Endothelial cell of umbilical vein (primary cell): ENCODE results near the gene IFT52. TPM values are rescaled to one million over a fixed set of nuclear protein-coding genes. Genes with fewer than 3 reads are reported as not detected.

Experiments used
- BruUV-seq: library from RNA; stranded (reverse); fragments of 400-500 nt; replicated peaks from 2 replicates; lab custom pipeline; 2021; lab: Mats Ljungman, UMichigan
- CTCF ChIA-PET: fragments of 300-600, 350-600 bp; sonication (Branson Sonifier 250); formaldehyde crosslinking; loops from one replicate; lab custom pipeline; 2021; ENCODE audit warnings: antibody characterized with exemption, inconsistent platforms; lab: Charles Lee
- POLR2A ChIA-PET: fragments of 300-600, 350-600 bp; sonication (Branson Sonifier 250); formaldehyde crosslinking; loops from one replicate; lab custom pipeline; 2021; ENCODE audit warnings: antibody characterized with exemption, inconsistent platforms; lab: Charles Lee
- DNase-seq: peaks from one replicate; pipeline ENCODE4 v3.0.0-alpha.2; 2011; ENCODE audit warnings: low read depth, low spot score
- FAIRE-seq: peaks from 2 replicates; lab custom pipeline; 2011; peaks lifted over from hg19 to GRCh38; lab: Jason Lieb, UNC
- H2AFZ ChIP-seq: 2 replicates; pipeline ENCODE4 v1.6.0; 2012; ENCODE audit warnings: low read depth, low read length, control low read depth, inconsistent platforms
- H3K27ac ChIP-seq: 2 replicates; pipeline ENCODE4 v1.5.1; 2011; ENCODE audit warnings: low read depth, mild to moderate bottlenecking, control low read depth, low read length, moderate library complexity; ENCODE audit not compliant: insufficient read depth
- H3K27me3 ChIP-seq, 2 experiments: 2 replicates each; pipeline versions ENCODE4 v1.6.0 to v1.6.1; 2011; ENCODE audit warnings: low read length in 2 of 2, mixed read lengths in 1 of 2; ENCODE audit not compliant: control insufficient read depth in 2 of 2, insufficient read depth in 2 of 2
- H3K36me3 ChIP-seq, 2 experiments: 2 replicates in 1 of 2; 3 replicates in 1 of 2; pipeline ENCODE4 v1.5.1; 2011; ENCODE audit warnings: low read length in 2 of 2, mild to moderate bottlenecking in 1 of 2, moderate library complexity in 1 of 2; ENCODE audit not compliant: control insufficient read depth in 2 of 2, insufficient read depth in 2 of 2; ENCODE audit errors: extremely low read depth in 1 of 2
- H3K4me1 ChIP-seq: 3 replicates; pipeline ENCODE4 v1.5.1; 2011; ENCODE audit warnings: mild to moderate bottlenecking, low read length; ENCODE audit not compliant: control insufficient read depth, insufficient read depth; ENCODE audit errors: extremely low read depth
- H3K4me2 ChIP-seq: 2 replicates; pipeline ENCODE4 v1.6.1; 2011; ENCODE audit warnings: low read length, control low read depth, mixed read lengths; ENCODE audit not compliant: insufficient read depth
- H3K4me3 ChIP-seq, 3 experiments: fragments of 200-600 bp in 1 of 3; sonication (generic), shearing (Covaris generic) in 1 of 3; replicated peaks in 1 of 3; 2 replicates each; pipeline ENCODE4 v1.5.1; 2011 to 2016; ENCODE audit warnings: control low read depth in 3 of 3, low read length in 3 of 3, mild to moderate bottlenecking in 2 of 3, inconsistent platforms in 1 of 3, low read depth in 1 of 3, moderate library complexity in 1 of 3; ENCODE audit not compliant: insufficient read depth in 1 of 3
- H3K79me2 ChIP-seq: 2 replicates; pipeline ENCODE4 v1.6.0; 2012; ENCODE audit warnings: low read length, inconsistent platforms; ENCODE audit not compliant: control insufficient read depth, insufficient read depth
- H3K9ac ChIP-seq: replicated peaks from 2 replicates; pipeline ENCODE3; 2011; ENCODE audit warnings: low read length, control low read depth; ENCODE audit not compliant: insufficient read depth; ENCODE audit errors: extremely low read depth
- H3K9me1 ChIP-seq: replicated peaks from 3 replicates; pipeline ENCODE4 v1.6.0; 2011; ENCODE audit warnings: mild to moderate bottlenecking, low read length; ENCODE audit not compliant: control insufficient read depth, insufficient read depth; ENCODE audit errors: extremely low read depth
- H3K9me3 ChIP-seq: replicated peaks from 2 replicates; pipeline ENCODE4 v1.5.1; 2012; ENCODE audit warnings: low read length, inconsistent platforms; ENCODE audit not compliant: control insufficient read depth, insufficient read depth
- H4K20me1 ChIP-seq: replicated peaks from 2 replicates; pipeline ENCODE3; 2011; ENCODE audit warnings: mild to moderate bottlenecking, low read length; ENCODE audit not compliant: control insufficient read depth, insufficient read depth; ENCODE audit errors: extremely low read depth
- EZH2 ChIP-seq: IDR thresholded peaks from 2 replicates; pipeline ENCODE4 v1.6.1; 2012; ENCODE audit warnings: borderline replicate concordance, low read depth, mild to moderate bottlenecking, moderate library complexity, low read length, inconsistent platforms; ENCODE audit not compliant: severe bottlenecking
- FOS ChIP-seq: IDR thresholded peaks from 2 replicates; pipeline ENCODE4 v1.6.1; 2011; ENCODE audit warnings: mild to moderate bottlenecking, low read length, moderate library complexity, borderline replicate concordance; ENCODE audit not compliant: insufficient read depth
- GATA2 ChIP-seq: IDR thresholded peaks from 2 replicates; pipeline ENCODE4 v1.7.0; 2011; ENCODE audit warnings: low read depth, mild to moderate bottlenecking, moderate library complexity, mixed read lengths, low read length; ENCODE audit not compliant: insufficient read length, insufficient read depth
- JUN ChIP-seq: IDR thresholded peaks from 2 replicates; pipeline ENCODE4 v1.6.1; 2011; ENCODE audit warnings: borderline replicate concordance, low read depth; ENCODE audit not compliant: insufficient read length, insufficient read depth
- POLR2A ChIP-seq: IDR thresholded peaks from 2 replicates; pipeline ENCODE4 v1.6.1; 2012; ENCODE audit warnings: low read depth, mild to moderate bottlenecking, control low read depth, low read length
- POLR2AphosphoS5 ChIP-seq: IDR thresholded peaks from 2 replicates; pipeline ENCODE4 v1.6.1; 2012; ENCODE audit warnings: low read depth, mild to moderate bottlenecking, control low read depth, low read length, moderate library complexity; ENCODE audit not compliant: insufficient read depth
- dilution Hi-C: fragments of 300-500 bp; cut with MboI; formaldehyde crosslinking; loops from one replicate; pipeline ENCODE4 v1.15.0; 2019; ENCODE audit warnings: low sequenced_read_pairs; ENCODE audit not compliant: extremely low pct_ligation_motif_present
- intact Hi-C: fragments of 100-400 bp; cut with micrococcal nuclease; formaldehyde crosslinking; loops from one replicate; pipeline ENCODE4 v1.10.0; 2022
- polyA plus RNA-seq, 4 experiments: library from polyadenylated mRNA; depleted of rRNA in 3 of 4; stranded (reverse) in 3 of 4; unstranded in 1 of 4; fragments of >200 nt; gene quantifications; 2 replicates each; pipeline versions ENCODE4 v1.2.1 to v1.2.3, GENCODE V29; 2011 to 2012; ENCODE audit warnings: missing spikeins in 1 of 4
- total RNA-seq: library from RNA; stranded (reverse); gene quantifications from 2 replicates; pipeline ENCODE4 v1.2.3, GENCODE V29; 2021
- TF ChIP-seq, protein P1 (sequence below), 2 donors: IDR thresholded peaks; 1 replicate in 1 of 2; 2 replicates in 1 of 2; pipeline ENCODE4 v1.5.1; 2011; ENCODE audit warnings: low read length in 2 of 2, mild to moderate bottlenecking in 2 of 2, moderate library complexity in 2 of 2, control low read depth in 1 of 2, inconsistent platforms in 1 of 2, low read depth in 1 of 2; ENCODE audit not compliant: insufficient read depth in 1 of 2; ENCODE audit errors: extremely low read depth in 1 of 2
- TF ChIP-seq, protein P2 (sequence below): IDR thresholded peaks from 2 replicates; pipeline ENCODE4 v1.6.1; 2011; ENCODE audit not compliant: insufficient read depth, insufficient read length

IFT52 gene
- total and polyA plus RNA-seq, 2 donors (not counting 3 experiments of a cell fraction or from before 2014, with no cell fraction given), result 30.0 to 33.4 TPM

DNA sequence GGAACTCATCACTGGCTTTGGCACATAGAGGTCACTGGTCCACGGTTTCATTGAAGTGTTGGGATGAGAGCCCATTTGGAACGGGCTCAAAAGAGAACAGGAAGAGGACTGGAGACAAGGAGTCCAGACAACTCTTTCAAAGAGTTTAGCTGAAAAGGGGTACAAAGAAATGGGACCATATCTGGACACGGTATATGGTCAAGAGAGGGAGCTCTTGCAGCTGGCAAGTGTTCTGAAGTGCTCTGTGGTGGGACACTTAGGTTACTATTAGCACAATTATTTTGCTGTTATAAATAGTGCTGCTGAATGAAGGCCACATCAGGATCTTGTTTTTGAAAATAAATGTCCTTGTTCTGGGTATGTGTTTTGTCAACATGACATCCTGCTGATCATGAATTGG lies 27.3 kb upstream of the IFT52 start:
- no peaks in the 10 kb centered on the region for H3K79me2 ChIP-seq
- H3K4me3 ChIP-seq, result no peak overlapping the region
- no TSS peak for BruUV-seq
- FAIRE-seq (no peak), DNase-seq (no peak)
- H4K20me1 ChIP-seq, result no peaks in the 10 kb centered on the region
- no peak overlapping the region for H3K27ac ChIP-seq
- TF ChIP-seq, protein P1, sequence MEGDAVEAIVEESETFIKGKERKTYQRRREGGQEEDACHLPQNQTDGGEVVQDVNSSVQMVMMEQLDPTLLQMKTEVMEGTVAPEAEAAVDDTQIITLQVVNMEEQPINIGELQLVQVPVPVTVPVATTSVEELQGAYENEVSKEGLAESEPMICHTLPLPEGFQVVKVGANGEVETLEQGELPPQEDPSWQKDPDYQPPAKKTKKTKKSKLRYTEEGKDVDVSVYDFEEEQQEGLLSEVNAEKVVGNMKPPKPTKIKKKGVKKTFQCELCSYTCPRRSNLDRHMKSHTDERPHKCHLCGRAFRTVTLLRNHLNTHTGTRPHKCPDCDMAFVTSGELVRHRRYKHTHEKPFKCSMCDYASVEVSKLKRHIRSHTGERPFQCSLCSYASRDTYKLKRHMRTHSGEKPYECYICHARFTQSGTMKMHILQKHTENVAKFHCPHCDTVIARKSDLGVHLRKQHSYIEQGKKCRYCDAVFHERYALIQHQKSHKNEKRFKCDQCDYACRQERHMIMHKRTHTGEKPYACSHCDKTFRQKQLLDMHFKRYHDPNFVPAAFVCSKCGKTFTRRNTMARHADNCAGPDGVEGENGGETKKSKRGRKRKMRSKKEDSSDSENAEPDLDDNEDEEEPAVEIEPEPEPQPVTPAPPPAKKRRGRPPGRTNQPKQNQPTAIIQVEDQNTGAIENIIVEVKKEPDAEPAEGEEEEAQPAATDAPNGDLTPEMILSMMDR (IDR thresholded peaks at IDR 0.05; ENCODE audit: extremely low read depth in 1 of 2, insufficient read depth in 1 of 2, low read depth in 1 of 2, low read length in 2 of 2), result peak in 1 of 2 donors; percentile 5
- TF ChIP-seq POLR2AphosphoS5, result no peak
- H3K4me2 ChIP-seq, result no peak overlapping the region
- POLR2A ChIA-PET, result no interaction called here
- H3K9me3 ChIP-seq, result no peaks in the 10 kb centered on the region
- CTCF ChIA-PET, result interaction anchor here (1.3 kb wide), 1 partner anchor 129 kb away, joined by 8 read pairs; no protein-coding TSS in a partner anchor
- dilution Hi-C loops, result no loop called here
- intact Hi-C loops, result no loop called here
- no peaks in the 10 kb centered on the region for H3K36me3 ChIP-seq
- no peak overlapping the region for H2AFZ ChIP-seq
- no peaks in the 10 kb centered on the region for H3K4me1 ChIP-seq
- H3K27me3 ChIP-seq, result no peaks in the 10 kb centered on the region
- H3K9me1 ChIP-seq, result no peaks in the 10 kb centered on the region
- no peak overlapping the region for H3K9ac ChIP-seq

DNA sequence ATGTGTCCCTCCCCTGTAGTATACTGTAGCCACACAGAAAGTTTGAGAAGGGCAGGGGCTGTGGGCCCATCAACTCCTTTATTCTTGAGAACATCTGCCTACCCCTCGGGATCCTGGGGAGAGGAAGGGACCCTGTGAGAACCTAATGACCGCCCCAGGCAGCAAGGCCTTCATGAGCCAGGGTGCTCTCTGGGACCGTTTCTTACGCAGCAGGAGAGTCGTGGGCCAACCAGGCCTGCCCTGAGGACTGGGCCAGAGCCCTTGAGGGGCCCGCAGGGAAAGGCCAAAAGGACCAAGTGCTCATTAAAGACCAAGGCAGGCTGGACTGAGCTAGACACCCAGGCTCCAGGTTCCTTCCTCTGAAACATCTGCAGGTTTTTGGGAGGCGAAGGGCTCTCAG lies 26.7 kb upstream of the IFT52 start:
- Histone ChIP-seq H3K9me3 (no peaks in the 10 kb centered on the region), H3K27ac (no peak overlapping the region), H3K4me2 (no peak overlapping the region), H3K79me2 (no peaks in the 10 kb centered on the region), H3K9me1 (no peaks in the 10 kb centered on the region), H3K9ac (no peak overlapping the region), H3K4me3 (no peak overlapping the region), H3K36me3 (no peaks in the 10 kb centered on the region), H3K4me1 (no peaks in the 10 kb centered on the region), H2AFZ (no peak overlapping the region), H3K27me3 (no peaks in the 10 kb centered on the region), H4K20me1 (no peaks in the 10 kb centered on the region)
- intact Hi-C loops, result no loop called here
- FAIRE-seq, result no peak
- BruUV-seq, result no TSS peak
- DNase-seq, result no peak
- ChIA-PET POLR2A (no interaction called here), CTCF (interaction anchor here (1.3 kb wide), 1 partner anchor 128 kb away, joined by 8 read pairs; no protein-coding TSS in a partner anchor)
- dilution Hi-C loops, result no loop called here
- TF ChIP-seq, protein P1 (IDR thresholded peaks at IDR 0.05; ENCODE audit: extremely low read depth in 1 of 2, insufficient read depth in 1 of 2, low read depth in 1 of 2, low read length in 2 of 2), result no peak
- TF ChIP-seq FOS, result no peak
- TF ChIP-seq, protein P2, sequence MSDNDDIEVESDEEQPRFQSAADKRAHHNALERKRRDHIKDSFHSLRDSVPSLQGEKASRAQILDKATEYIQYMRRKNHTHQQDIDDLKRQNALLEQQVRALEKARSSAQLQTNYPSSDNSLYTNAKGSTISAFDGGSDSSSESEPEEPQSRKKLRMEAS, result no peak
- no peak for TF ChIP-seq JUN
- TF ChIP-seq EZH2, result no peak
- TF ChIP-seq GATA2, result no peak
- no peak for TF ChIP-seq POLR2AphosphoS5
- TF ChIP-seq POLR2A, result no peak
